CD4-positive, CD25-positive, alpha-beta regulatory T cell (primary cell): Measurements from ENCODE around the gene MECP2. TPM values are rescaled to one million over a fixed set of nuclear protein-coding genes. Genes with fewer than 3 reads are reported as not detected.
A peak's percentile ranks its signal among the peaks of the same experiment; 100 is the strongest.

Experiments used
- ATAC-seq, 2 donors: fragments of 150-1000 bp; cut with Tn5 transposase; one replicate each; pipeline ENCODE4 v1.10.0; 2021; ENCODE audit warnings: low read depth in 2 of 2, moderate number of reproducible peaks in 2 of 2, moderate library complexity in 1 of 2
- DNase-seq, 3 donors: peaks; one replicate each; pipeline versions ENCODE4 v3.0.0 to v3.0.0-alpha.2; 2012 to 2022; ENCODE audit warnings: mixed read lengths in 1 of 3
- H3K27ac ChIP-seq: one replicate; pipeline ENCODE4 v1.7.0; 2013; ENCODE audit warnings: mild to moderate bottlenecking, low read length; ENCODE audit not compliant: insufficient read depth, poor library complexity, severe bottlenecking
- H3K27me3 ChIP-seq: one replicate; pipeline ENCODE4 v1.7.0; 2013; ENCODE audit warnings: low read length; ENCODE audit not compliant: control insufficient read depth, insufficient read depth
- H3K36me3 ChIP-seq: one replicate; pipeline ENCODE4 v1.7.0; 2013; ENCODE audit warnings: mild to moderate bottlenecking, low read length, moderate library complexity; ENCODE audit not compliant: control insufficient read depth, insufficient read depth
- H3K4me1 ChIP-seq: 2 replicates; pipeline ENCODE4 v1.7.0; 2013; ENCODE audit warnings: mild to moderate bottlenecking, low read length; ENCODE audit not compliant: insufficient read depth, control insufficient read depth, poor library complexity, severe bottlenecking
- H3K4me3 ChIP-seq: one replicate; pipeline ENCODE4 v1.7.0; 2013; ENCODE audit warnings: low read depth, mild to moderate bottlenecking, low read length, moderate library complexity
- H3K9me3 ChIP-seq, 2 experiments: 1 replicate in 1 of 2; 2 replicates in 1 of 2; pipeline ENCODE4 v1.7.0; 2013; ENCODE audit warnings: low read length in 2 of 2, mild to moderate bottlenecking in 1 of 2, moderate library complexity in 1 of 2; ENCODE audit not compliant: control insufficient read depth in 2 of 2
- H3K27ac Mint-ChIP-seq, 3 donors: one replicate each; pipeline ENCODE4 v1.8.0; 2020 to 2022; ENCODE audit warnings: mild to moderate bottlenecking in 3 of 3, mixed read lengths in 3 of 3, moderate library complexity in 2 of 3
- H3K27me3 Mint-ChIP-seq: one replicate; pipeline ENCODE4 v1.8.0; 2022; ENCODE audit warnings: mild to moderate bottlenecking, mixed read lengths
- H3K36me3 Mint-ChIP-seq: one replicate; pipeline ENCODE4 v1.8.0; 2020; ENCODE audit warnings: mixed read lengths
- H3K4me1 Mint-ChIP-seq, 4 donors: one replicate each; pipeline ENCODE4 v1.8.0; 2020 to 2022; ENCODE audit warnings: mixed read lengths in 4 of 4, mild to moderate bottlenecking in 1 of 4
- H3K4me3 Mint-ChIP-seq, 4 donors: one replicate each; pipeline ENCODE4 v1.8.0; 2020 to 2022; ENCODE audit warnings: mild to moderate bottlenecking in 4 of 4, mixed read lengths in 4 of 4, moderate library complexity in 3 of 4
- H3K9me3 Mint-ChIP-seq, 7 donors: one replicate each; pipeline ENCODE4 v1.8.0; 2020 to 2022; ENCODE audit warnings: mixed read lengths in 7 of 7, mild to moderate bottlenecking in 3 of 7, moderate library complexity in 2 of 7
- polyA plus RNA-seq, 4 donors: library from polyadenylated mRNA; unstranded; fragments of 300-500 nt; fragmentation: Illumina TruSeq; gene quantifications; one replicate each; pipeline ENCODE4 v1.2.3, GENCODE V29; 2021
- total RNA-seq: library from RNA; stranded (reverse); gene quantifications from one replicate; pipeline ENCODE4 v1.2.3, GENCODE V29; 2022

MECP2 gene
- total and polyA plus RNA-seq, 5 donors from 2014 or later: 13.3 to 180 (median 16.9) TPM

- H3K27me3 ChIP-seq: no peaks in the 10 kb centered on the region
Measured at GRCh38 chrX:154136627-154137161, 39.2 kb upstream of the MECP2 start.

GRCh38 chrX:154135458-154136229, 38.1 kb upstream of the MECP2 start:
- Mint-ChIP-seq H3K4me1 (peaks cover 8 to 37% (median 16%) of the 10 kb centered on the region in 4 donors), H3K27me3 (peaks cover 4% of the 10 kb centered on the region), H3K4me3 (peak overlapping the region; percentile 30 to 93 (median 82)), H3K9me3 (peaks cover 0 to 1% (median 0%) of the 10 kb centered on the region in 7 donors), H3K27ac (peak overlapping the region; percentile 82 to 95 (median 95)), H3K36me3 (no peaks in the 10 kb centered on the region)
- H3K27me3 ChIP-seq: no peaks in the 10 kb centered on the region
- ATAC-seq (peak; percentile 38 to 50), DNase-seq (peak; percentile 2 to 61 (median 57))
- peak overlapping the region; percentile 80 for H3K27ac ChIP-seq
- H3K4me3 ChIP-seq: peak overlapping the region; percentile 62
- no peaks in the 10 kb centered on the region for H3K9me3 ChIP-seq
- H3K4me1 ChIP-seq: peaks cover 18% of the 10 kb centered on the region
- H3K36me3 ChIP-seq: no peaks in the 10 kb centered on the region

More at GRCh38 chrX:154136627-154137161, 39.2 kb upstream of the MECP2 start:
- Histone ChIP-seq H3K27ac (peak overlapping the region; percentile 80), H3K9me3 (no peaks in the 10 kb centered on the region), H3K36me3 (no peaks in the 10 kb centered on the region), H3K4me3 (peak overlapping the region; percentile 62), H3K4me1 (peaks cover 18% of the 10 kb centered on the region)
- Mint-ChIP-seq H3K4me3 (peak overlapping the region; percentile 30 to 93 (median 82)), H3K4me1 (peaks cover 8 to 37% (median 16%) of the 10 kb centered on the region in 4 donors), H3K9me3 (peaks cover 0 to 1% (median 0%) of the 10 kb centered on the region in 7 donors), H3K36me3 (no peaks in the 10 kb centered on the region), H3K27me3 (peaks cover 4% of the 10 kb centered on the region), H3K27ac (peak overlapping the region; percentile 82 to 95 (median 95))
- DNase-seq (peak; percentile 61 to 64 (median 63)), ATAC-seq (peak; percentile 55 to 70)

- Mint-ChIP-seq H3K9me3 (peaks cover 0 to 1% (median 0%) of the 10 kb centered on the region in 7 donors), H3K27ac (peak overlapping the region in 1 of 3 donors; percentile 27), H3K4me1 (peaks cover 8 to 30% (median 13%) of the 10 kb centered on the region in 4 donors), H3K27me3 (peaks cover 4% of the 10 kb centered on the region), H3K4me3 (no peak overlapping the region), H3K36me3 (no peaks in the 10 kb centered on the region)
- Histone ChIP-seq H3K27me3 (no peaks in the 10 kb centered on the region), H3K27ac (no peak overlapping the region), H3K36me3 (no peaks in the 10 kb centered on the region), H3K4me1 (peaks cover 17% of the 10 kb centered on the region), H3K4me3 (no peak overlapping the region), H3K9me3 (no peaks in the 10 kb centered on the region)
- ATAC-seq (no peak), DNase-seq (no peak)
Measured at GRCh38 chrX:154132366-154132765, 34.8 kb upstream of the MECP2 start.

- peaks cover 13% of the 10 kb centered on the region for H3K4me1 ChIP-seq
- no peaks in the 10 kb centered on the region for H3K27me3 ChIP-seq
- Mint-ChIP-seq H3K4me1 (peaks cover 8 to 26% (median 13%) of the 10 kb centered on the region in 4 donors), H3K27me3 (peaks cover 4% of the 10 kb centered on the region), H3K36me3 (no peaks in the 10 kb centered on the region), H3K9me3 (peaks cover 0 to 1% (median 0%) of the 10 kb centered on the region in 7 donors), H3K27ac (no peak overlapping the region), H3K4me3 (no peak overlapping the region)
- no peak overlapping the region for H3K27ac ChIP-seq
- no peaks in the 10 kb centered on the region for H3K9me3 ChIP-seq
- H3K36me3 ChIP-seq: no peaks in the 10 kb centered on the region
- DNase-seq (no peak), ATAC-seq (no peak)
- H3K4me3 ChIP-seq: no peak overlapping the region
Measured at GRCh38 chrX:154131955-154132354, 34.4 kb upstream of the MECP2 start.

GRCh38 chrX:154126101-154126500, 28.6 kb upstream of the MECP2 start:
- H3K36me3 Mint-ChIP-seq: no peaks in the 10 kb centered on the region

GRCh38 chrX:154125391-154126040, 28.0 kb upstream of the MECP2 start:
- H3K27me3 ChIP-seq: no peaks in the 10 kb centered on the region
- H3K27ac Mint-ChIP-seq: peak overlapping the region in 1 of 3 donors; percentile 67
- H3K27me3 Mint-ChIP-seq: no peaks in the 10 kb centered on the region
- no peak overlapping the region for H3K27ac ChIP-seq
- H3K4me3 ChIP-seq: no peak overlapping the region
- H3K9me3 ChIP-seq: no peaks in the 10 kb centered on the region
- H3K36me3 Mint-ChIP-seq: no peaks in the 10 kb centered on the region
- peaks cover 0 to 2% (median 0%) of the 10 kb centered on the region in 7 donors for H3K9me3 Mint-ChIP-seq
- DNase-seq (no peak), ATAC-seq (no peak)
- no peak overlapping the region for H3K4me3 Mint-ChIP-seq
- peaks cover 4 to 24% (median 11%) of the 10 kb centered on the region in 4 donors for H3K4me1 Mint-ChIP-seq
- peaks cover 17% of the 10 kb centered on the region for H3K4me1 ChIP-seq
- no peaks in the 10 kb centered on the region for H3K36me3 ChIP-seq

More at GRCh38 chrX:154126101-154126500, 28.6 kb upstream of the MECP2 start:
- ATAC-seq (no peak), DNase-seq (no peak)
- no peak overlapping the region for H3K4me3 Mint-ChIP-seq
- H3K9me3 Mint-ChIP-seq: peaks cover 0 to 2% (median 0%) of the 10 kb centered on the region in 7 donors
- H3K4me1 Mint-ChIP-seq: peaks cover 4 to 24% (median 11%) of the 10 kb centered on the region in 4 donors
- Histone ChIP-seq H3K4me3 (no peak overlapping the region), H3K27me3 (no peaks in the 10 kb centered on the region), H3K36me3 (no peaks in the 10 kb centered on the region), H3K9me3 (no peaks in the 10 kb centered on the region), H3K4me1 (peaks cover 17% of the 10 kb centered on the region), H3K27ac (no peak overlapping the region)
- H3K27me3 Mint-ChIP-seq: no peaks in the 10 kb centered on the region
- peak overlapping the region in 1 of 3 donors; percentile 67 for H3K27ac Mint-ChIP-seq
